Measurements from ENCODE around the gene ANTXRL.

- TF ChIP-seq CTCF (conservative IDR thresholded peaks at IDR 0.05) (no peak), EZH2 (IDR thresholded peaks at IDR 0.05; ENCODE audit: low read depth) (no peak)
These were observed 24.1 kb downstream of the ANTXRL start for GRCh38 chr10:46310851-46311250.
